Measurements from ENCODE around the gene CASP14. TPM values are rescaled to one million over a fixed set of nuclear protein-coding genes. Genes with fewer than 3 reads are reported as not detected.
"Not testable (repeated sequence)": the region's sequence is repeated elsewhere in the genome, so short reads cannot be mapped to it uniquely, and the experiment has no call there.

The CASP14 gene
- total RNA-seq, 2 experiments from 2014 or later, result not detected

DNA sequence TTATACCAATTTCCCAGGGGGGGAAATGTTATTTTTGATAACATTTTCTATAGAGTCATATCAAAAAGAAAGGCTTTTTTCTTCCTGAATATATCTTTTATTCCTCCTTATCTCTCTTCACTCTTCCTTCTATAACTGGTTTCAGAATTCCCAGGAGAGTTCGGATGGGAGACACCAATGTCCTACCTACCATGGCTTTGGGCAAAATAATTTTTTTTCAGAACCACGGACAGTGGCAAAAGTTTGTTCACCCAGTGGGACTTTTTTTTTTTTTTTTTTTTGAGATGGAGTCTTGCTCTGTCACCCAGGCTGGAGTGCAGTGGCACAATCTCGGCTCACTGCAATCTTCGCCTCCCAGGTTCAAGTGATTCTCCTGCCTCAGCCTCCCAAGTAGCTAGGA is 30.7 kb downstream of the CASP14 start:
- CTCF ChIA-PET; POLR2A ChIA-PET; H3K36me3 Mint-ChIP-seq (ENCODE audit: low read depth); H3K4me3 Mint-ChIP-seq; H3K27ac Mint-ChIP-seq; DNase-seq; H3K4me1 Mint-ChIP-seq (ENCODE audit: low read depth); H3K27me3 Mint-ChIP-seq (ENCODE audit: low read depth); H3K9me3 Mint-ChIP-seq (ENCODE audit: insufficient read depth); ATAC-seq: not testable (repeated sequence)

DNA sequence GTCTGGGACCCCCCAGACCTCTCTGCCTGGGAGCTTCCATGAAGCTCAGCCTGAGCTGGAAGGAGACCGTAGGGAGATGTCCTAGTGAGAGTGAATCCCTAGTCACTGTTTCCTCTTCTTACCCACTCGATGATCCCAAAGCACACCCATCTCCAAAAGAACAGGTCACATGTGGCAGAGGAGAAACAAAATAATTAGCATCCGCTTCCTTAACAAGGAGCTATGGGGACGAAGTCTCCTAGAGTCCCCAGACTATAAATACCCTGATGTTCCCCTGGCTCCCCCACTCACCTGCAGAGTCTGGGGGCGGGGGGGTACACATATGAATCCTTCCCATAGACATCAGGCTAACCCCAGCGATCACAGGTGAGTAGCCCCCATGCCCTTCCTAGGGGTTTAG is 32.6 kb downstream of the CASP14 start, which contains the start of gene OR1I1:
TSS of gene OR1I1 (plus strand) at position 301 of the 400 bp plus-strand sequence. CDS start 4,855 bp downstream, outside the sequence.
- no peak for ATAC-seq
- Mint-ChIP-seq H3K27ac (no peak within 1 kb of the TSS), H3K27me3 (ENCODE audit: low read depth) (peaks cover 4% of the 10 kb centered on the region), H3K9me3 (ENCODE audit: insufficient read depth) (no peaks in the 10 kb centered on the region), H3K4me3 (no peak within 1 kb of the TSS), H3K36me3 (ENCODE audit: low read depth) (no peaks in the 10 kb centered on the region), H3K4me1 (ENCODE audit: low read depth) (no peaks in the 10 kb centered on the region)
- DNase-seq, result no peak
- CTCF ChIA-PET, result no interaction called here
- POLR2A ChIA-PET, result no interaction called here

DNA sequence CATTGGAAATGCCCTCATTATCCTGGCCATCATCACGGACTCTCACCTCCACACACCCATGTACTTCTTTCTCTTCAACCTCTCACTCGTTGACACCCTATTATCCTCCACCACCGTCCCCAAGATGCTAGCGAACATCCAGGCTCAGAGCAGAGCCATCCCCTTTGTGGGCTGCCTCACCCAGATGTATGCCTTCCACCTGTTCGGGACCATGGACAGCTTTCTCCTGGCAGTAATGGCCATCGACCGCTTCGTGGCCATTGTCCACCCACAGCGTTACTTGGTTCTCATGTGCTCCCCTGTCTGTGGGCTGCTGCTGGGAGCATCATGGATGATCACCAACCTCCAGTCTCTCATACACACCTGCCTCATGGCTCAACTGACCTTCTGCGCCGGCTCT is 37.9 kb downstream of the CASP14 start:
- Mint-ChIP-seq H3K27me3 (ENCODE audit: low read depth) (peaks cover 2% of the 10 kb centered on the region), H3K4me1 (ENCODE audit: low read depth) (peaks cover 2% of the 10 kb centered on the region), H3K36me3 (ENCODE audit: low read depth) (no peaks in the 10 kb centered on the region), H3K9me3 (ENCODE audit: insufficient read depth) (no peaks in the 10 kb centered on the region), H3K27ac (no peak overlapping the region), H3K4me3 (no peak overlapping the region)
- no peak for ATAC-seq
- no peak for DNase-seq
- ChIA-PET POLR2A (no interaction called here), CTCF (no interaction called here)

- Mint-ChIP-seq H3K4me3 (no peak overlapping the region), H3K9me3 (ENCODE audit: insufficient read depth) (no peaks in the 10 kb centered on the region), H3K27me3 (ENCODE audit: low read depth) (peaks cover under 1% of the 10 kb centered on the region), H3K36me3 (ENCODE audit: low read depth) (no peaks in the 10 kb centered on the region), H3K4me1 (ENCODE audit: low read depth) (peaks cover 5% of the 10 kb centered on the region), H3K27ac (no peak overlapping the region)
- DNase-seq (peak; percentile 70), ATAC-seq (peak; percentile 63)
- ChIA-PET CTCF (interaction anchor here (0.7 to 2.6 kb wide), 22 partner anchors 9 to 518 kb away, joined by 3 to 31 read pairs (median 4); partner anchors contain the start of gene AKAP8L), POLR2A (no interaction called here)
Measured at GRCh38 chr19:15091918-15092753, 42.9 kb downstream of the CASP14 start.

DNA sequence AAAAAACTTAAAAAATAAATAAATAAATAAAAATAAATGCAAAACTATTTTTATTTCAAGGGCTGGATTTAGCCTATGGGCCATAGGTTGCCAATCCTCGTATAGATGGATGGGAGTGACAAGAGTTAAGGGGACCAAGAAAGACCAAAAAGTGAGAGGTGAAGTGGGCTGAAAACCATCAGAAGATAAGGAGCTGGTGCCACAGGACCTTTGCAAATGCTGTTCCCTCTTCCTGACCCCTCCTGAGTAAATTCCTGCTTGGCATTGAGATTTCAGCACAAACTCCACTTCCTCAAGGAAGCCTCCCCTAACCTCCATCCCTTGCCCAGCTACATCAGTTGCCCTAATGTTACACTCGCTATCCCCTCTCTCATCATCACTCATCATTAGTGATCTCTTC is 43.7 kb downstream of the CASP14 start:
- ChIA-PET CTCF (interaction anchor here (0.8 to 2.6 kb wide), 13 partner anchors 8 to 326 kb away, joined by 3 to 31 read pairs (median 6); partner anchors contain the start of gene AKAP8L), POLR2A (no interaction called here)
- Mint-ChIP-seq H3K9me3 (ENCODE audit: insufficient read depth) (no peaks in the 10 kb centered on the region), H3K27ac (no peak overlapping the region), H3K36me3 (ENCODE audit: low read depth) (no peaks in the 10 kb centered on the region), H3K4me1 (ENCODE audit: low read depth) (peaks cover 5% of the 10 kb centered on the region), H3K4me3 (no peak overlapping the region), H3K27me3 (ENCODE audit: low read depth) (no peaks in the 10 kb centered on the region)
- no peak for ATAC-seq
- DNase-seq, result no peak

- peaks cover 5% of the 10 kb centered on the region for H3K4me1 Mint-ChIP-seq (ENCODE audit: low read depth)
- ChIA-PET CTCF (no interaction called here), POLR2A (no interaction called here)
- no peak overlapping the region for H3K4me3 Mint-ChIP-seq
- DNase-seq (no peak), ATAC-seq (no peak)
- no peak overlapping the region for H3K27ac Mint-ChIP-seq
- H3K27me3 Mint-ChIP-seq (ENCODE audit: low read depth), result no peaks in the 10 kb centered on the region
- H3K9me3 Mint-ChIP-seq (ENCODE audit: insufficient read depth), result no peaks in the 10 kb centered on the region
- H3K36me3 Mint-ChIP-seq (ENCODE audit: low read depth), result no peaks in the 10 kb centered on the region
Measured at GRCh38 chr19:15096223-15096622, 46.9 kb downstream of the CASP14 start.

DNA sequence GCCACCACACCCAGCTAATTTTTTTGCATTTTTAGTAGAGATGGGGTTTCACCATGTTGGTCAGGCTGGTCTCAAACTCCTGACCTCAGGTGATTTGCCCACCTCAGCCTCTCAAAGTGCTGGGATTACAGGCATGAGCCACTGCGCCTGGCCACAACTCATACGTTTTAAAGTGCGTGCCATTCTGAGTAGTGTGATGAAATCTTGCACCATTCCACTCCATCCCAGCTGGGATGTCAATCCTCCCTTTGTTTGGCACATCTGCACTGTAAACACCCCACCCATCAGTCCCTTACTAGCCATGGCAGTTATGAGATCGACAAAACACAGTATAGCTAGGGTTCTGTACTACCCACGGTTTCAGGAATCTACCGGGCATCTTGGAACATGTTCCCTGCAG is 48.7 kb downstream of the CASP14 start:
- ATAC-seq; H3K4me1 Mint-ChIP-seq (ENCODE audit: low read depth); H3K9me3 Mint-ChIP-seq (ENCODE audit: insufficient read depth); H3K27ac Mint-ChIP-seq; H3K4me3 Mint-ChIP-seq; H3K36me3 Mint-ChIP-seq (ENCODE audit: low read depth); POLR2A ChIA-PET; CTCF ChIA-PET; H3K27me3 Mint-ChIP-seq (ENCODE audit: low read depth); DNase-seq: not testable (repeated sequence)

- no peak for ATAC-seq
- no peak overlapping the region for H3K4me3 Mint-ChIP-seq
- CTCF ChIA-PET, result no interaction called here
Measured at GRCh38 chr19:15098460-15098859, 49.2 kb downstream of the CASP14 start.

GRCh38 chr19:15099017-15099582 is 49.8 kb downstream of the CASP14 start:
- CTCF ChIA-PET, result interaction anchor here (1.1 kb wide), 1 partner anchor 55 kb away, joined by 6 read pairs; no protein-coding TSS in a partner anchor
- no peak for DNase-seq
- no peaks in the 10 kb centered on the region for H3K9me3 Mint-ChIP-seq (ENCODE audit: insufficient read depth)

More at GRCh38 chr19:15098460-15098859, 49.2 kb downstream of the CASP14 start:
- Mint-ChIP-seq H3K36me3 (ENCODE audit: low read depth) (peaks cover 2% of the 10 kb centered on the region), H3K9me3 (ENCODE audit: insufficient read depth) (no peaks in the 10 kb centered on the region), H3K4me1 (ENCODE audit: low read depth) (no peaks in the 10 kb centered on the region), H3K27me3 (ENCODE audit: low read depth) (no peaks in the 10 kb centered on the region), H3K27ac (no peak overlapping the region)
- no peak for DNase-seq
- POLR2A ChIA-PET, result no interaction called here

GRCh38 chr19:15101479-15102082 is 52.3 kb downstream of the CASP14 start:
- DNase-seq, result peak; percentile 73
- H3K4me3 Mint-ChIP-seq, result no peak overlapping the region
- H3K9me3 Mint-ChIP-seq (ENCODE audit: insufficient read depth), result no peaks in the 10 kb centered on the region
- peak; percentile 57 for ATAC-seq
- no peak overlapping the region for H3K27ac Mint-ChIP-seq
- H3K27me3 Mint-ChIP-seq (ENCODE audit: low read depth), result peaks cover 6% of the 10 kb centered on the region
- ChIA-PET CTCF (interaction anchor here (0.9 to 3.5 kb wide), 18 partner anchors 9 to 454 kb away, joined by 3 to 40 read pairs (median 5); partner anchors contain the start of gene AKAP8L), POLR2A (interaction anchor here (1.0 kb wide), 1 partner anchor 12 kb away, joined by 3 read pairs; no protein-coding TSS in a partner anchor)
- peaks cover 3% of the 10 kb centered on the region for H3K4me1 Mint-ChIP-seq (ENCODE audit: low read depth)
- peaks cover 2% of the 10 kb centered on the region for H3K36me3 Mint-ChIP-seq (ENCODE audit: low read depth)

More at GRCh38 chr19:15099017-15099582, 49.8 kb downstream of the CASP14 start:
- H3K27ac Mint-ChIP-seq, result no peak overlapping the region
- H3K27me3 Mint-ChIP-seq (ENCODE audit: low read depth), result no peaks in the 10 kb centered on the region
- POLR2A ChIA-PET, result interaction anchor here (0.8 kb wide), 1 partner anchor 25 kb away, joined by 3 read pairs; no protein-coding TSS in a partner anchor
- ATAC-seq, result no peak
- no peaks in the 10 kb centered on the region for H3K4me1 Mint-ChIP-seq (ENCODE audit: low read depth)
- H3K36me3 Mint-ChIP-seq (ENCODE audit: low read depth), result peaks cover 2% of the 10 kb centered on the region
- no peak overlapping the region for H3K4me3 Mint-ChIP-seq

- DNase-seq (no peak), ATAC-seq (no peak)
- H3K27ac Mint-ChIP-seq, result no peak overlapping the region
- CTCF ChIA-PET, result interaction anchor here (1.1 kb wide), 1 partner anchor 73 kb away, joined by 4 read pairs; no protein-coding TSS in a partner anchor
- POLR2A ChIA-PET, result no interaction called here
- H3K27me3 Mint-ChIP-seq (ENCODE audit: low read depth), result peaks cover 16% of the 10 kb centered on the region
- peaks cover 14% of the 10 kb centered on the region for H3K4me1 Mint-ChIP-seq (ENCODE audit: low read depth)
- no peaks in the 10 kb centered on the region for H3K9me3 Mint-ChIP-seq (ENCODE audit: insufficient read depth)
- no peak overlapping the region for H3K4me3 Mint-ChIP-seq
- peaks cover 2% of the 10 kb centered on the region for H3K36me3 Mint-ChIP-seq (ENCODE audit: low read depth)
Measured at GRCh38 chr19:15104003-15104402, 54.7 kb downstream of the CASP14 start.

DNA sequence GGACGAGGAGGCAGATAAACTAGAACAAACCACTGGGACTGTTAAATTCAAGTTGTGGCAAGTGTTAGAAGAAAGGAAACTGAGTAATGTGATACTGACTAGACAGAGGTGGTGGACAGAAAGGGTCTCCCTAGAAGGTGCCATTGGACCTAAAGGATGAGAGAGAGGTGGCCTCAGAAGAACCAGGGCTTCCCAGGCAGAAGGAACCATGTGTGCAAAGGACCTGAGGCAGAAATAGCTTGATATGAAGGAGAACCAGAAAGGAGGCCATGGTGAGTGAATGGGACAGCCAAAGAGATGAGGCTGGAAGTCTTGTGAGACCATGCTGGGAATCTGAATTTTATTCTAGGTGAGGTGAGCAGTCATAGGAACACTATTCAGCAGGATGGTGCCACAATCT is 55.1 kb downstream of the CASP14 start:
- no peaks in the 10 kb centered on the region for H3K9me3 Mint-ChIP-seq (ENCODE audit: insufficient read depth)
- H3K4me1 Mint-ChIP-seq (ENCODE audit: low read depth), result peaks cover 14% of the 10 kb centered on the region
- ChIA-PET CTCF (no interaction called here), POLR2A (no interaction called here)
- ATAC-seq (no peak), DNase-seq (no peak)
- H3K27me3 Mint-ChIP-seq (ENCODE audit: low read depth), result peaks cover 16% of the 10 kb centered on the region
- no peak overlapping the region for H3K27ac Mint-ChIP-seq
- H3K4me3 Mint-ChIP-seq, result no peak overlapping the region
- peaks cover 2% of the 10 kb centered on the region for H3K36me3 Mint-ChIP-seq (ENCODE audit: low read depth)
